D721Med (cell line): ENCODE measurements around the gene PSAT1.

ENCODE experiments used
- DNase-seq: peaks from one replicate; pipeline ENCODE4 v3.0.0; 2011; ENCODE audit warnings: low spot score; ENCODE audit not compliant: insufficient read length
- FAIRE-seq: peaks from 2 replicates; lab custom pipeline; 2011; peaks lifted over from hg19 to GRCh38; lab: Jason Lieb, UNC
- TF ChIP-seq, protein P1 (sequence below): IDR thresholded peaks from 2 replicates; pipeline ENCODE4 v1.5.1; 2012; ENCODE audit warnings: mild to moderate bottlenecking, control low read depth; ENCODE audit not compliant: insufficient read depth; ENCODE audit errors: missing control alignments

PSAT1 gene

DNA sequence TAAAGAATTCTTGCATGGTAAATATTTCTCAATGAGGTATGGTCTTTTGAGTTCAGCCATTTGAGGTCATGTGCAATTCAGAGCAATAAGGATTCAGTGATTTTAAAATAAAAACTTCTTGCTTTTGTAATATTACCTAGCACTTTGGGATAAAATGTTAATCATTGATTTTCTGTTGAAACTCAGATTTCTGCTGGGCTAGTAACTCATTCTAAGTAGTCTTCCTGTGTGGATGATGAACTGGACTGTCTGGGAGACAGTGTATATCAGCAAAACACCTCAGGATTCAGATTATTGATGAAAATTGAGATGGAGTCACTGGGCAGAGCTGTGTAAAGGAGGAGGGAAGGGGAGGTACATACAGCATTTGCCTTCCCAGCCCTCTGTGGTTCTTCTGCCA lies 10.8 kb upstream of the PSAT1 start:
- no peak for DNase-seq
- TF ChIP-seq, protein P1, sequence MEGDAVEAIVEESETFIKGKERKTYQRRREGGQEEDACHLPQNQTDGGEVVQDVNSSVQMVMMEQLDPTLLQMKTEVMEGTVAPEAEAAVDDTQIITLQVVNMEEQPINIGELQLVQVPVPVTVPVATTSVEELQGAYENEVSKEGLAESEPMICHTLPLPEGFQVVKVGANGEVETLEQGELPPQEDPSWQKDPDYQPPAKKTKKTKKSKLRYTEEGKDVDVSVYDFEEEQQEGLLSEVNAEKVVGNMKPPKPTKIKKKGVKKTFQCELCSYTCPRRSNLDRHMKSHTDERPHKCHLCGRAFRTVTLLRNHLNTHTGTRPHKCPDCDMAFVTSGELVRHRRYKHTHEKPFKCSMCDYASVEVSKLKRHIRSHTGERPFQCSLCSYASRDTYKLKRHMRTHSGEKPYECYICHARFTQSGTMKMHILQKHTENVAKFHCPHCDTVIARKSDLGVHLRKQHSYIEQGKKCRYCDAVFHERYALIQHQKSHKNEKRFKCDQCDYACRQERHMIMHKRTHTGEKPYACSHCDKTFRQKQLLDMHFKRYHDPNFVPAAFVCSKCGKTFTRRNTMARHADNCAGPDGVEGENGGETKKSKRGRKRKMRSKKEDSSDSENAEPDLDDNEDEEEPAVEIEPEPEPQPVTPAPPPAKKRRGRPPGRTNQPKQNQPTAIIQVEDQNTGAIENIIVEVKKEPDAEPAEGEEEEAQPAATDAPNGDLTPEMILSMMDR, result no peak
- FAIRE-seq, result no peak

DNA sequence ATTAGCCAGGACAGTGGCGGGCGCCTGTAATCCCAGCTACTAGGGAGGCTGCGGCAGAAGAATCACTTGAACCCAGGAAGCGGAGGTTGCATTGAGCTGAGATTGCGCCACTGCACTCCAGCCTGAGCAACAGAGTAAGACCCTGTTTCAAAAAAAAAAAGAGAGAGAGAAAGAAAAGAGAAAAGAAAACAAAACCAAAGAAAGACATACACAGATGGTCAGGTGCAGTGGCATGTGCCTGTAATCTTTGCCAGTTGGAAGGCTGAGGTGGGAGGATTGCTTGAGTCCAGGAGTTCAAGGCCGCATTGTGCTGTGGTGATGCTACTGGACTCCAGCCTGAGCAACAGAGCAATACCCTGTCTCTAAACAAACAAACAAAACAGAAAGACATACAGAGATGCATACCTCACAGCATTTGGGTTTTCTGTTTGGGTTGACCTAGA lies 10.0 kb upstream of the PSAT1 start:
- FAIRE-seq, result no peak
- no peak for DNase-seq

DNA sequence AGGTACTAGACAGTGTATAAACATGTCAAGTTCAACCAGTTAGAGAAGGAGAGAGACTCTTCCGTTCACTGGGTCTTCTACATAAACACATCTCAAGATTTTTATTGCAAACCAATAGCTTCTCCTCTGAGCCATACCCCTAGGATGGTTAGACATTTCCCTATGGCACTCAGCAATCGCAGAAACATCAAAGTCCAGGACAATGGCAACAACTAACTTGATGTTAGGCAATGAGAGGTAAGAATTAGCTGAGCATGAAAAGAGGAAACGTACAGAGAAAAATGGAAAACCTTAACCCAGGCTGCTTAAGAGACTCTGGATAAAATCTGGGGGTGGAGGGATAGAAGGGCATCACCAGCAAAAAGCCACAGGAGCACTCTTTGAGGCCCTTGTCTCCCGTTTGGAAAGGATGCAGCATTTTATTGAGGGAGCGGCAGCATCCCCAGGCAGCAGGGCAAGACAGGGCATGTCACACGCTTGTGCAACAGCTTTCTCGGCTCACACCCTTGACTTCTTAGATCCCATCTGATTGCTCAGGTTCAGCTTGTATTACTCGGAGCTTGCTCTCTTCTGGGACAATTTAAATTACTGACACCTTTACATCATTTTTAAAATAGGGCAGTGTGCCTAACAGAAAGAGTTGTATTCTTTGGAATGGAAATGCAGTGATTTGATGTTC lies 8.6 kb upstream of the PSAT1 start:
- FAIRE-seq, result no peak
- no peak for DNase-seq
- TF ChIP-seq, protein P1, result no peak

More for the DNA sequence above, 10.0 kb upstream of the PSAT1 start:
- TF ChIP-seq, protein P1, result no peak

DNA sequence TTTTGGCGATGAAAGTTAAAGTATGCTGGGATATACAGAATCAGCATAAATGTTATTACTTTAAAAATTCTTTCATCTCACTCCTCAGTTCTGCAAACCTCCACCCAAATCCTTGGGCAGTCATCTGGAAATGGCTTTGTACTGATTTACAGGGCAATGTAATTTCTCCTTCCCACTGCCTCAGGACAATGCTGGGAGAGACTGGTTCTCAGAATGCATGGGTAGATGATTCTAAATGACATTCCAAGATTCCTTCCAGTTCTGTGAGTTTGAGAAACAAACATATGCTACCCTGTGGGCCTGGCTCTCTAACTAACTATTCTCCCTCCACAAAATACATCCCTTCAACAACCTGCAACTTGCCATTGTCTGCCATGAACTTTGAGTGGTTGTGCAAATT lies 7.5 kb upstream of the PSAT1 start:
- FAIRE-seq, result no peak

DNA sequence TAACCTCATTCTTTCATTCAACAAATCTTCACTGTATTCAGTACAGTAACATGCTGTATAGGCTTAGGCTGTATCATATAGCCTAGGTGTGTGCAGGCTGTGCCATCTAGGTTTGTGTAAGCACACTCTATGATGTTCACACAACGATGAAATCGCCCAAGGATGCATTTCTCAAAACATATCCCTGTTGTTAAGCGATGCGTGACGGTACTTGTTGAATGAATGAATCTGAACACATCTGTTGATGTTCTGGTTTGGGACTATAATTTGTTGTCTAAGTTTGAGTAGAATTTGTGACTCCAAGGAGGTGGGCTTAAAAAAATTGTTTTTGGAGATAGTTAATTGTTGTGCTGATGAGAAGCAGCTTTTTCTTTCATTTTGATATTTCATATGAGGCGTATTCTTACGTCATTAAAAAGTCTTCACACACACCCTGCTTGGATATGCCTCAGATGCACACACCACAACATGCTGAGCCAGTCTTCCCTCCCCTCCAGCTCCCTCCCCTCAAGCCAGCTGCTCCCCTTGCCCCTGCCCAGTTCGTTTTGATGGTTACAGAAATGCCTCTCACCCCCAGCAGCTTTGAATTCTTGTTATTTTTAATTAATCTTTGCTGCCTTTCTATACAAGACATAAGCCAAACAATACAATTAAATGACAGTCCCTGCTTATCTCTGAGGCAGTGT lies 5.5 kb upstream of the PSAT1 start:
- DNase-seq, result no peak
- no peak for FAIRE-seq
- TF ChIP-seq, protein P1, result no peak

More for the DNA sequence above, 7.5 kb upstream of the PSAT1 start:
- no peak for DNase-seq
- TF ChIP-seq, protein P1, result no peak

DNA sequence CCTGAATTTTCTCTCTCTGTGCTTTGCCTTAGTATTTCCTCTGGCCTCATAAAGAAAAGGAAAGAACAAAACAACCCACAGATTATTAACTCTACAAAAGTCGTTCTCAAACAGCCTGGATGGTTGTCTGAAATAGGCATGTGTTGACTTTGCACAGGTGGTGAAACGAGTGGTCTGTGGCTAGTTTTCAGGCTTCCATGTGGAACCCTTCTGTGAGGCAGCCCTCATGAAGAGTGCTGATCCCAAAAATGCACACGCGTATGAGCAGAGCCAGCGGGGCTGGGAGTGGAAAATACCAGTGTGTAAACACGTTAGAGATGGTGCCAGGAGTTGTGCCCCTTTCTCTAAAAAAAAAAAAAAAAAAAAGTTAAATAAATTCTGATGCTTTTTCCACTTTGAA lies 4.9 kb upstream of the PSAT1 start:
- TF ChIP-seq, protein P1, result no peak
- no peak for DNase-seq
- no peak for FAIRE-seq
